Measurements from ENCODE around the gene FKBP7.
"Not testable (repeated sequence)": the region's sequence is repeated elsewhere in the genome, so short reads cannot be mapped to it uniquely, and the experiment has no call there.

Gene FKBP7

GRCh38 chr2:178478439-178479274 lies at the start of gene FKBP7:
TSS of gene FKBP7 (minus strand) at chr2:178478600. CDS start at chr2:178478499, 101 bp downstream.
- DNase-seq, result peak; percentile 88

- no peak for DNase-seq
These were observed 49.2 kb upstream of the FKBP7 start for GRCh38 chr2:178527592-178527991.

- DNase-seq, result no peak
These were observed 47.9 kb upstream of the FKBP7 start for GRCh38 chr2:178526256-178526655.

- DNase-seq, result not testable (repeated sequence)
These were observed 47.1 kb upstream of the FKBP7 start for GRCh38 chr2:178525460-178525859.

GRCh38 chr2:178525010-178525409 lies 46.6 kb upstream of the FKBP7 start:
- DNase-seq, result not testable (repeated sequence)

- no peak for DNase-seq
These were observed 45.3 kb upstream of the FKBP7 start for GRCh38 chr2:178523596-178524134.

GRCh38 chr2:178522950-178523595 lies 44.7 kb upstream of the FKBP7 start:
- peak; percentile 85 for DNase-seq

GRCh38 chr2:178521304-178522150 lies 43.1 kb upstream of the FKBP7 start:
- no peak for DNase-seq

GRCh38 chr2:178517496-178517895 lies 39.1 kb upstream of the FKBP7 start:
- no peak for DNase-seq

GRCh38 chr2:178514664-178515063 lies 36.3 kb upstream of the FKBP7 start:
- DNase-seq, result peak; percentile 29

GRCh38 chr2:178513876-178514275 lies 35.5 kb upstream of the FKBP7 start:
- DNase-seq, result no peak

GRCh38 chr2:178512484-178512883 lies 34.1 kb upstream of the FKBP7 start:
- no peak for DNase-seq

- no peak for DNase-seq
These were observed 32.0 kb upstream of the FKBP7 start for GRCh38 chr2:178510384-178510783.

GRCh38 chr2:178508646-178509045 lies 30.2 kb upstream of the FKBP7 start:
- no peak for DNase-seq

GRCh38 chr2:178506949-178507348 lies 28.5 kb upstream of the FKBP7 start:
- no peak for DNase-seq

- no peak for DNase-seq
These were observed 28.1 kb upstream of the FKBP7 start for GRCh38 chr2:178506524-178506923.

GRCh38 chr2:178506101-178506500 lies 27.7 kb upstream of the FKBP7 start:
- DNase-seq, result no peak

- DNase-seq, result no peak
These were observed 24.4 kb upstream of the FKBP7 start for GRCh38 chr2:178502751-178503150.

GRCh38 chr2:178499640-178500039 lies 21.2 kb upstream of the FKBP7 start:
- DNase-seq, result no peak

- DNase-seq, result no peak
These were observed 19.7 kb upstream of the FKBP7 start for GRCh38 chr2:178498137-178498536.

GRCh38 chr2:178496049-178496448 lies 17.6 kb upstream of the FKBP7 start:
- no peak for DNase-seq

GRCh38 chr2:178491612-178492011 lies 13.2 kb upstream of the FKBP7 start:
- no peak for DNase-seq

GRCh38 chr2:178485356-178485755 lies 7.0 kb upstream of the FKBP7 start:
- DNase-seq, result no peak
